ENCODE data around the gene TMTC4.

DNA sequence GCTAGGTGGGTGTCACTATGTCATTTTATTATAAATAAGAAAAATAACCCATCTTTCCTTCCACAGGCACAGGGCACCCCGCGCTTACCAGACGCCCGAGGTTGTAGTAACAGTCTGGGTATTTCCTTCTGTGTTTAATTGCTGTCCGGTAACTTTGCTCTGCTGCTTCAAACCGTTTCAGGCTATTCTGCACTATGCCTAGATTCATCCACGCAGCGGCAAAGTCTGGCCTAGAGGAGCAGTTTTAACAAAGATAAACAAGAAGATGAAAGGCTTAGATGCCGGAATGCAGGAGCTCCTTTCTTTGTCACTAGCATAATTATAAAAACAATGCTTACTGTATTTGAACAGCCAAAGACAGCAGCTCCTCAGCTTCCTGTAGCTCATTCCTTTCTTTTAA lies 49.1 kb downstream of the TMTC4 start:
- TF ChIP-seq EZH2phosphoT487 (IDR thresholded peaks at IDR 0.05; ENCODE audit: borderline replicate concordance, low read length) (no peak), CTCF (IDR thresholded peaks at IDR 0.05; ENCODE audit: low read depth, low read length, poor library complexity, severe bottlenecking) (no peak)

All from DOHH2 (cell line).